Stimulated activated CD8-positive, alpha-beta memory T cell treated with anti-CD3 and anti-CD28 coated beads, Interleukin-15, amount 100 ng/mL, for 24 hours (primary cell): Measurements from ENCODE around the gene GAK.

Source experiments
- DNase-seq: peaks from one replicate; pipeline ENCODE4 v3.0.0-alpha.2; 2020; ENCODE audit warnings: low read depth

Gene GAK

DNA sequence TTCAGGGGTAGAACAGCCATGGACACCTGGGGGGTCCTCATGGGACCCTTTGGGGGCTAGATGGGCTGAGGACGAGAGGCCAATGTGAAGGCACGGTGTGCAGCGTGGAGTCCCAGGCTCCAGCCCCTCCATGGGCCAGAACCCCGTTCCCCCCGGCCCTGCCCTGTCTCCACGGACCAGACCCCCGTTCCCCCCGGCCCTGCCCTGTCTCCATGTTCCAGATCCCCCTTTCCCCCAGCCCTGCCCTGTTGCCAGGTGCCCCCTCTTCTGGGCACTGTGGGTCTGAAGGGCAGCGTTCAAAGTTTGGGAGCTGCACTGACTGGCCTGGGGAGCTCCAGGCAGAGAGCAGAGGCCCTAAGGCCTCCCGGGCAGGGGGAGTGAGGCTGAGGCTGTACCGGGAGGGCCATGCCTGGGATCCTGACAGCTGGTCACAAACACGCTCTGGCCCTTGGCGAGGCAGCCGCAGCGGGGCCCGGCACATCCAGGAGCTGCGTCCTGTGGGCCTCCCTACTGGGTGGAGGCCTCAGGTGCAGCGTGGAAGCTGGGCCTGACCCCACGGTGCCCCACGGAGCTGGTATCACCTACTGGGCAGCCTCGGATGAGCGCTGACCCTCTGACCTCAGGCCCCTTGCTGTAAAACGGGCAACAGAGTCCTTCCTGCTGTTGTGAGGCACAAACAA lies 32.4 kb upstream of the GAK start:
- DNase-seq, result no peak

DNA sequence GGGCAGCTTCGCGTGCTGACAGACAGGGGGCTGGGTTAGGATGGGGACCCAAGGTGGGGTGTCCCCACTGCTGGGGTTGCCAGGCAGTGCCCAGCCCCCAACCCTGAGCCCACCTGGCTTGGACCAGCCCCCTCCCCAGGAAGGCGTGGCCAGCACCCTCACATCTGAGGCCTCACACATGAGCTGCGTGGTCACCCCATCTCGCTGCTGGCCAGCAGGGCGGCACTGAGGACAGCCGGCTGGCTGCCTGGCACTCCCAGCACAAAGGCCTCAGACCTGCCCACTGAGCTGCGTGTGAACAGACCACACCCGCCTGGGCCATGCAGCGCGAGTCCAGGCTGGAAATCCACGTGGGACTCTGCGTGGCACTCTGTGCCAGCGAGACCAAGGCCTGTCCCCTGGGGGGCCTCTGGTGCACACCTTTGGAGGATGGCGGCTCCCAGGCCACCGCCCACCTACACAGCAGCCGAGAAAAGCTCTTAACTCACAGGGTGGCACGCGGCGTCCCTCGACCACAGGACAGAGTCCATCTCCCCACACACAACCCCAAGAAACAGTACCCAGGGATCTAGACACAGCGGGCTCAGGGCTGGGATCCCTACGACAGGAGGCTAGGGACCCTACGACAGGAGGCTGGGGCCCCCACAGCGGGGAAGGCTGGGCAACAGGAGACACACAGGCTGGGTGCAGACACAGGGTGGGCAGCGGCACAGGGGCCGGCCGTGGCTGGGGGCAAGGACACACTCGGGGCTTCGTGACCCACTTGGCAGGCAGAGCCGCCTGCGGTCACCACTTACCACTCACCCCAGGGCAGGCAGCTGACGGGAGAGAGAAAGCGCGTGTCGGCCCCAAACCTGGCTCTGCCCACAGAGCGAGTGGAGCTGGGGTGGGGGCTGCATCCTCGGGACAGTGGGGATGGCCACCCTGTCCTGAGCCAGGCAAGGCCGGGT lies 31.4 kb upstream of the GAK start:
- no peak for DNase-seq

GRCh38 chr4:962231-963208 lies 30.4 kb upstream of the GAK start:
- no peak for DNase-seq

GRCh38 chr4:961351-962230 lies 29.5 kb upstream of the GAK start:
- no peak for DNase-seq

- DNase-seq, result no peak
Measured at GRCh38 chr4:960636-961350, 28.7 kb upstream of the GAK start.

GRCh38 chr4:960140-960635 lies 28.1 kb upstream of the GAK start:
- DNase-seq, result no peak

GRCh38 chr4:959338-960139 lies 27.4 kb upstream of the GAK start:
- no peak for DNase-seq

DNA sequence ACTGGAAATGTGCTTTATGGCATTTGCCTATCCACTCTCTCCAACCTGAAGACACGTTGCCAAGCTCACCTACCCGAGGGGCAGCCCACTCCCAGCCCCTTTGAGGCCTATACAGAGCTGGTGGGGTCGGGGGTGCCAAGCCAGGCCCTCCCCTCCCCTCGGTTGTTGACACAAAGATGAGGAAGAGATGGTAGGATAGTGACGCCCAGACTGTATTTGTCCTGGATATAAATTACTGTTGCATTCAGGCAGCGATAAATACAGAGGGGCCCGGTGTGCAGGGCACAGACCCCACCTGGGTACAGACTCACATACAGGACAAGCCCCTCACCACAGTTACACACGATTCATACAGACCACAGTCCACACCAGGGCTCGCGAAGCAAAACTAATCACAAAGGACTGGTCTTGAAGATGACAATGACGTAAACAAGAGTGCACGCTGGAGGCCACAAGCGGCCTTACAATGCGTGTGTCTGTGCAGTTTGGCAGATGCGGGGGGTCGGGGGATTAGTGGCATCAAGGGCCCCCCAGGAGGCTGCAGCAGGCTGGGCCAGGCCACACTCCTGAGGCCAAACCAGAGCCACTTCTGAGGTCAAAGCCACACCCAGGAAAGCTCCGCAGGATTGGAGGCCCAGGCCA lies 26.7 kb upstream of the GAK start:
- DNase-seq, result no peak

GRCh38 chr4:958314-958665 lies 26.2 kb upstream of the GAK start:
- no peak for DNase-seq

DNA sequence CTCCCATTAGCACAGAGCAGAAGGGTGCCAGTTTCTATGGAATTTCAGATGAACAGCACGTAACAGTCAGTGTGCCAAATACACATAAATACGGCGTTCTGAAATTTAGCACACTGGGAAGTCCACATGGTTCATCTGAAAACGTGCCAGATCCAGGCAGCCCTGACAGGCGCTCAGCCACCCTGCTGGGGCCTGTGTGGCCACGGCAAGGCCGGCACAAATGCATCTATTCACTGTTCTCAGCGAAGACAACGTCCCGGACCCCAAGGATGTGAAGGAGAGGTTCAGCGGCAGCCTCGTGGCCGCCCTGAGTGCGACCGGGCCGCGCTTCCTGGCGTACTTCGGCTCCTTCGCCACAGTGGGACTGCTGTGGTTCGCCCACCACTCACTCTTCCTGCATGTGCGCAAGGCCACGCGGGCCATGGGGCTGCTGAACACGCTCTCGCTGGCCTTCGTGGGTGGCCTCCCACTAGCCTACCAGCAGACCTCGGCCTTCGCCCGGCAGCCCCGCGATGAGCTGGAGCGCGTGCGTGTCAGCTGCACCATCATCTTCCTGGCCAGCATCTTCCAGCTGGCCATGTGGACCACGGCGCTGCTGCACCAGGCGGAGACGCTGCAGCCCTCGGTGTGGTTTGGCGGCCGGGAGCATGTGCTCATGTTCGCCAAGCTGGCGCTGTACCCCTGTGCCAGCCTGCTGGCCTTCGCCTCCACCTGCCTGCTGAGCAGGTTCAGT lies 25.6 kb upstream of the GAK start:
- no peak for DNase-seq

- no peak for DNase-seq
Measured at GRCh38 chr4:957231-957580, 25.1 kb upstream of the GAK start.

GRCh38 chr4:956531-957230 lies 24.6 kb upstream of the GAK start:
- no peak for DNase-seq

- DNase-seq, result no peak
Measured at GRCh38 chr4:955931-956381, 23.8 kb upstream of the GAK start.

DNA sequence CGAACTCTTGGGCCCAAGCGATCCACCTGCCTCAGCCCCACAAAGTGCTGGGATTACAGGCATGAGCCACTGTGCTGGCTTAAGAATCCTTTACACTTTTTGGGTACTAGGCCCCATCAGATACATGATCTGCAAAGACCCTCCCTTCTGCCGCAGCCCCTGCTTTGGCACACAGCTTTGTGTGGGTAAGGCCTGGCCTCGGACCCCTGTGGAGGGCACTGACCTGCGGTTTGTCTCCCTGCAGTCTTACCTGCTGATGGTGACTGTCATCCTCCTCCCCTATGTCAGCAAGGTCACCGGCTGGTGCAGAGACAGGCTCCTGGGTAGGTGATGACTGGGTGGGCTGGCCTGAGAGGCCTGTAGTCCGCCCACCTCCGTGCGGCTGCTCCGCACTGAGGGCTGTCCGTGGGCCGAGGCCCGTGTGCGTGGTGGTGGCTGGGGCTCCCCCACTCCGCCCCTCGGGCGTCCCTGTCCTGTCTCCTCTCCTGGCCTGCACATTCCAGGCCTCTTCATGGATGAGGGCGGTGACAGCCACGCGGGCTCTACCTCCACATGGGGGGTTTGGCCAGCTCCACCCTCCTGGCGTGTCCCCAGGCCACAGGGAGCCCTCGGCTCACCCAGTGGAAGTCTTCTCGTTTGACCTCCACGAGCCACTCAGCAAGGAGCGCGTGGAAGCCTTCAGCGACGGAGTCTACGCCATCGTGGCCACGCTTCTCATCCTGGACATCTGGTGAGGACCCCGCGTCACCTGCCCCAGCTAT lies 23.2 kb upstream of the GAK start:
- DNase-seq, result no peak

DNA sequence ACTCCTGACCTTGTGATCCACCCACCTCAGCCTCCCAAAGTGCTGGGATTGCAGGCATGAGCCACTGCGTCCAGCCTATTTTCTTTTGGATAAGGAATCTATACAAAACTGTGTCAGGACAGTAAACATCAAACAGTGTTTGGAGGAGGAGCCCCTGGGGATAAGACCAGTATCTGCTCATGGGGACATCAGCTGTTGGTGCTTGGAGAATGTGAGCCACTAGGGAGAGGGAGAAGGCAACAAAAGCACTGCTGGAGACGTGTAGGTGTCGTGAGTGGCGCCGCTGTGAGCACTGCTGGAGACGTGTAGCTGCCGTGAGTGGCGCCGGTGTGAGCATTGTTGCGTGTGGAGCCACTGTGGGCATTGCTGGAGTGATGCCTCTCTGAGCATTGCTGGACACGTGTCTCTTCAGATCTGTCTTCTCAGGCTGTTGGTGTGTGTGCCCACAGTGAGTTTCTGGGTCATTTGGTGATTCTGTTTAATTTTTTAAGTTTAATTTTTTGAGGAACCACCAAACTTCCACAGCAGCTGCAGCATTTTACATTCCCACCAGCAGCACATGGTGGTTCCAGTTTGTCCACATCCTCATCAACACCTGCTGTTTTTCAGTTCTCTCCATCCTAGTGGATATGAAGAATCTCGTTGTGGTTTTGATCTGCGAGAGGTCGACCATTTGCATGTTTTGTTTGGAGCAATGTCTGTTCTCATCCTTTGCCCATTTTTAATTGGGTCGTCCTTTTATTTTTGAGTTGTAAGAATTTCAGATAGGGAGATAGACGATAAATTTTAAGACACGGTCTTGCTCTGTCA lies 22.3 kb upstream of the GAK start:
- no peak for DNase-seq

- no peak for DNase-seq
Measured at GRCh38 chr4:953574-953915, 21.4 kb upstream of the GAK start.
